Measurements from ENCODE around the gene USP10.

USP10 gene

GRCh38 chr16:84675884-84676283 is 23.9 kb upstream of the USP10 start:
- peaks cover 15% of the 10 kb centered on the region for H3K27me3 ChIP-seq (ENCODE audit: control insufficient read depth, insufficient read depth, low read length)
- no peak overlapping the region for H3K4me2 ChIP-seq (ENCODE audit: low read length)
- no peak overlapping the region for H3K4me3 ChIP-seq (ENCODE audit: low read length)
- no peaks in the 10 kb centered on the region for H3K4me1 ChIP-seq (ENCODE audit: control insufficient read depth, insufficient read depth, low read length)
- no peaks in the 10 kb centered on the region for H3K9me3 ChIP-seq (replicated peaks; ENCODE audit: low read length)
- H3K36me3 ChIP-seq (ENCODE audit: insufficient read depth, low read length): no peaks in the 10 kb centered on the region
- no peak overlapping the region for H3K9ac ChIP-seq (ENCODE audit: low read depth, low read length)

GRCh38 chr16:84677017-84677803 is 22.6 kb upstream of the USP10 start:
- Histone ChIP-seq H3K36me3 (ENCODE audit: insufficient read depth, low read length) (no peaks in the 10 kb centered on the region), H3K9me3 (replicated peaks; ENCODE audit: low read length) (no peaks in the 10 kb centered on the region), H3K4me1 (ENCODE audit: control insufficient read depth, insufficient read depth, low read length) (no peaks in the 10 kb centered on the region), H3K4me3 (ENCODE audit: low read length) (no peak overlapping the region), H3K27me3 (ENCODE audit: control insufficient read depth, insufficient read depth, low read length) (peaks cover 15% of the 10 kb centered on the region), H3K9ac (ENCODE audit: low read depth, low read length) (no peak overlapping the region), H3K4me2 (ENCODE audit: low read length) (no peak overlapping the region)

GRCh38 chr16:84677849-84678248 is 22.0 kb upstream of the USP10 start:
- H3K36me3 ChIP-seq (ENCODE audit: insufficient read depth, low read length): no peaks in the 10 kb centered on the region
- no peak overlapping the region for H3K4me3 ChIP-seq (ENCODE audit: low read length)
- no peak overlapping the region for H3K4me2 ChIP-seq (ENCODE audit: low read length)
- H3K9ac ChIP-seq (ENCODE audit: low read depth, low read length): no peak overlapping the region
- peaks cover 15% of the 10 kb centered on the region for H3K27me3 ChIP-seq (ENCODE audit: control insufficient read depth, insufficient read depth, low read length)
- no peaks in the 10 kb centered on the region for H3K9me3 ChIP-seq (replicated peaks; ENCODE audit: low read length)
- no peaks in the 10 kb centered on the region for H3K4me1 ChIP-seq (ENCODE audit: control insufficient read depth, insufficient read depth, low read length)

GRCh38 chr16:84678541-84678940 is 21.3 kb upstream of the USP10 start:
- Histone ChIP-seq H3K4me3 (ENCODE audit: low read length) (no peak overlapping the region), H3K4me2 (ENCODE audit: low read length) (no peak overlapping the region), H3K9me3 (replicated peaks; ENCODE audit: low read length) (no peaks in the 10 kb centered on the region), H3K27me3 (ENCODE audit: control insufficient read depth, insufficient read depth, low read length) (peaks cover 15% of the 10 kb centered on the region), H3K9ac (ENCODE audit: low read depth, low read length) (no peak overlapping the region), H3K4me1 (ENCODE audit: control insufficient read depth, insufficient read depth, low read length) (no peaks in the 10 kb centered on the region), H3K36me3 (ENCODE audit: insufficient read depth, low read length) (no peaks in the 10 kb centered on the region)

- no peaks in the 10 kb centered on the region for H3K36me3 ChIP-seq (ENCODE audit: insufficient read depth, low read length)
- H3K9ac ChIP-seq (ENCODE audit: low read depth, low read length): no peak overlapping the region
- H3K4me2 ChIP-seq (ENCODE audit: low read length): no peak overlapping the region
- no peaks in the 10 kb centered on the region for H3K9me3 ChIP-seq (replicated peaks; ENCODE audit: low read length)
- H3K27me3 ChIP-seq (ENCODE audit: control insufficient read depth, insufficient read depth, low read length): peaks cover 15% of the 10 kb centered on the region
- H3K4me3 ChIP-seq (ENCODE audit: low read length): no peak overlapping the region
- H3K4me1 ChIP-seq (ENCODE audit: control insufficient read depth, insufficient read depth, low read length): no peaks in the 10 kb centered on the region
These were observed 19.5 kb upstream of the USP10 start for GRCh38 chr16:84680165-84680842.

- Histone ChIP-seq H3K36me3 (ENCODE audit: insufficient read depth, low read length) (no peaks in the 10 kb centered on the region), H3K4me3 (ENCODE audit: low read length) (no peak overlapping the region), H3K4me1 (ENCODE audit: control insufficient read depth, insufficient read depth, low read length) (no peaks in the 10 kb centered on the region), H3K9ac (ENCODE audit: low read depth, low read length) (no peak overlapping the region), H3K27me3 (ENCODE audit: control insufficient read depth, insufficient read depth, low read length) (peaks cover 15% of the 10 kb centered on the region), H3K4me2 (ENCODE audit: low read length) (no peak overlapping the region), H3K9me3 (replicated peaks; ENCODE audit: low read length) (no peaks in the 10 kb centered on the region)
These were observed 18.8 kb upstream of the USP10 start for GRCh38 chr16:84680843-84681629.

- H3K27me3 ChIP-seq (ENCODE audit: control insufficient read depth, insufficient read depth, low read length): peaks cover 4% of the 10 kb centered on the region
- H3K4me3 ChIP-seq (ENCODE audit: low read length): no peak overlapping the region
- H3K36me3 ChIP-seq (ENCODE audit: insufficient read depth, low read length): no peaks in the 10 kb centered on the region
- H3K4me2 ChIP-seq (ENCODE audit: low read length): no peak overlapping the region
- peaks cover 17% of the 10 kb centered on the region for H3K4me1 ChIP-seq (ENCODE audit: control insufficient read depth, insufficient read depth, low read length)
- H3K9ac ChIP-seq (ENCODE audit: low read depth, low read length): no peak overlapping the region
- no peaks in the 10 kb centered on the region for H3K9me3 ChIP-seq (replicated peaks; ENCODE audit: low read length)
These were observed 15.9 kb upstream of the USP10 start for GRCh38 chr16:84683691-84684591.

- peaks cover 20% of the 10 kb centered on the region for H3K4me1 ChIP-seq (ENCODE audit: control insufficient read depth, insufficient read depth, low read length)
These were observed 15.2 kb upstream of the USP10 start for GRCh38 chr16:84684592-84684965.

GRCh38 chr16:84685210-84685609 is 14.6 kb upstream of the USP10 start:
- peaks cover 1% of the 10 kb centered on the region for H3K27me3 ChIP-seq (ENCODE audit: control insufficient read depth, insufficient read depth, low read length)
- H3K9me3 ChIP-seq (replicated peaks; ENCODE audit: low read length): no peaks in the 10 kb centered on the region
- H3K9ac ChIP-seq (ENCODE audit: low read depth, low read length): no peak overlapping the region
- peaks cover 23% of the 10 kb centered on the region for H3K4me1 ChIP-seq (ENCODE audit: control insufficient read depth, insufficient read depth, low read length)
- no peak overlapping the region for H3K4me2 ChIP-seq (ENCODE audit: low read length)
- no peaks in the 10 kb centered on the region for H3K36me3 ChIP-seq (ENCODE audit: insufficient read depth, low read length)
- H3K4me3 ChIP-seq (ENCODE audit: low read length): no peak overlapping the region

More at GRCh38 chr16:84684592-84684965, 15.2 kb upstream of the USP10 start:
- no peak overlapping the region for H3K9ac ChIP-seq (ENCODE audit: low read depth, low read length)
- H3K36me3 ChIP-seq (ENCODE audit: insufficient read depth, low read length): no peaks in the 10 kb centered on the region
- no peaks in the 10 kb centered on the region for H3K9me3 ChIP-seq (replicated peaks; ENCODE audit: low read length)
- no peak overlapping the region for H3K4me3 ChIP-seq (ENCODE audit: low read length)
- no peak overlapping the region for H3K4me2 ChIP-seq (ENCODE audit: low read length)
- H3K27me3 ChIP-seq (ENCODE audit: control insufficient read depth, insufficient read depth, low read length): peaks cover 4% of the 10 kb centered on the region

GRCh38 chr16:84686707-84687298 is 13.0 kb upstream of the USP10 start:
- Histone ChIP-seq H3K4me2 (ENCODE audit: low read length) (no peak overlapping the region), H3K27me3 (ENCODE audit: control insufficient read depth, insufficient read depth, low read length) (no peaks in the 10 kb centered on the region), H3K4me1 (ENCODE audit: control insufficient read depth, insufficient read depth, low read length) (peaks cover 23% of the 10 kb centered on the region), H3K4me3 (ENCODE audit: low read length) (no peak overlapping the region), H3K9me3 (replicated peaks; ENCODE audit: low read length) (no peaks in the 10 kb centered on the region), H3K36me3 (ENCODE audit: insufficient read depth, low read length) (no peaks in the 10 kb centered on the region), H3K9ac (ENCODE audit: low read depth, low read length) (no peak overlapping the region)

Data from skeletal muscle satellite cell (primary cell).